GM21526 (cell line): ENCODE results near the gene RAI1.
"Not testable (repeated sequence)": the region's sequence is repeated elsewhere in the genome, so short reads cannot be mapped to it uniquely, and the experiment has no call there.

Experiments
- ATAC-seq: cut with Tn5 transposase; IDR thresholded peaks from one replicate; pipeline ENCODE4 v1.9.1; 2021; ENCODE audit warnings: moderate library complexity; ENCODE audit not compliant: unreplicated experiment, low FRiP score

Gene RAI1, protein sequence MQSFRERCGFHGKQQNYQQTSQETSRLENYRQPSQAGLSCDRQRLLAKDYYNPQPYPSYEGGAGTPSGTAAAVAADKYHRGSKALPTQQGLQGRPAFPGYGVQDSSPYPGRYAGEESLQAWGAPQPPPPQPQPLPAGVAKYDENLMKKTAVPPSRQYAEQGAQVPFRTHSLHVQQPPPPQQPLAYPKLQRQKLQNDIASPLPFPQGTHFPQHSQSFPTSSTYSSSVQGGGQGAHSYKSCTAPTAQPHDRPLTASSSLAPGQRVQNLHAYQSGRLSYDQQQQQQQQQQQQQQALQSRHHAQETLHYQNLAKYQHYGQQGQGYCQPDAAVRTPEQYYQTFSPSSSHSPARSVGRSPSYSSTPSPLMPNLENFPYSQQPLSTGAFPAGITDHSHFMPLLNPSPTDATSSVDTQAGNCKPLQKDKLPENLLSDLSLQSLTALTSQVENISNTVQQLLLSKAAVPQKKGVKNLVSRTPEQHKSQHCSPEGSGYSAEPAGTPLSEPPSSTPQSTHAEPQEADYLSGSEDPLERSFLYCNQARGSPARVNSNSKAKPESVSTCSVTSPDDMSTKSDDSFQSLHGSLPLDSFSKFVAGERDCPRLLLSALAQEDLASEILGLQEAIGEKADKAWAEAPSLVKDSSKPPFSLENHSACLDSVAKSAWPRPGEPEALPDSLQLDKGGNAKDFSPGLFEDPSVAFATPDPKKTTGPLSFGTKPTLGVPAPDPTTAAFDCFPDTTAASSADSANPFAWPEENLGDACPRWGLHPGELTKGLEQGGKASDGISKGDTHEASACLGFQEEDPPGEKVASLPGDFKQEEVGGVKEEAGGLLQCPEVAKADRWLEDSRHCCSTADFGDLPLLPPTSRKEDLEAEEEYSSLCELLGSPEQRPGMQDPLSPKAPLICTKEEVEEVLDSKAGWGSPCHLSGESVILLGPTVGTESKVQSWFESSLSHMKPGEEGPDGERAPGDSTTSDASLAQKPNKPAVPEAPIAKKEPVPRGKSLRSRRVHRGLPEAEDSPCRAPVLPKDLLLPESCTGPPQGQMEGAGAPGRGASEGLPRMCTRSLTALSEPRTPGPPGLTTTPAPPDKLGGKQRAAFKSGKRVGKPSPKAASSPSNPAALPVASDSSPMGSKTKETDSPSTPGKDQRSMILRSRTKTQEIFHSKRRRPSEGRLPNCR (N-terminal part only)

DNA sequence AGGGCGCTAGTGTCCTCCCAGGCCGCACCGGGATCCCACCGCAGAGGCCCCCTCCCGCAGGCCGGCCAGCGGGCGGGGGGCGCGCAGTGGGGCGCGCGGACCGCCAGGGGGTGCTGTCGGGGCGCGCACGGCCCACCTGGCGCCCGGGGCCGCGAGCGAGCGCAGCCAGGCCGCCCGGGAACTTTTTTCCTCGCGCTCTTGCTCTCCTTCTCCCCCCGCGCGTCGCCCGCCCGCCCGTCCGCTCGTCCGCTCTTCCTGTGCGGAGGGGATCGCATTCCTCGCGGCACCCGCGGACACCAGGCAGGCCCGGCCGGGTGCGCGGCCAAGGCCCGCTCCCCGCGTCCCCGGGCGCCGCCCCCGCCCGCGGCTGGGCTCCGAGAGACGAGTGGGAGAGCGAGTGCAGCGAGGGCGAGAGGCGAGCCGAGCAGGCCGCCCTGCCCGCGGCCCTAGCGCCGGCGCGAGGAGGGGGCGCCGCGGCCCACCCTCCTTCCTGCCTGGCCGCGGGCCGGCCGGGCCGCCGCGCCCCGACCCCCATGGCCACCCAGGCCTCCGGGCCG is at the start of gene RAI1:
RAI1 (plus strand) TSS at position 272 of the 557 bp plus-strand sequence. CDS start 111,491 bp downstream, outside the sequence.
- peak; percentile 47 for ATAC-seq

DNA sequence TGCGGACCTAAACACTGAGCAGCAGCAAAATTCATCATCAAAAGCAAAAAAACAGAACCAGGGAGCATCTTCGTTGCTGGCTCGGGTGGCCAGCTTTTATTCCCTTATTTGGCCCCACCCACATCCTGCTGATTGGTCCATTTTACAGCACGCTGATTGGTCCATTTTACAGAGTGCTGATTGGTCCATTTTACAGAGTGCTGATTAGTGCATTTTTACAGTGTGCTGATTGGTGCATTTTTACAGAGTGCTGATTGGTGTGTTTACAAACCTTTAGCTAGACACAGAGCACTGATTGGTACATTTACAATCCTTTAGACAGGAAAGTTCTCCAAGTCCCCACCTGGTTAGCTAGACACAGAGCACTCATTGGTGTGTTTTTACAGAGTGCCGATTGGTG is 48.6 kb upstream of the RAI1 start:
- ATAC-seq = not testable (repeated sequence)

DNA sequence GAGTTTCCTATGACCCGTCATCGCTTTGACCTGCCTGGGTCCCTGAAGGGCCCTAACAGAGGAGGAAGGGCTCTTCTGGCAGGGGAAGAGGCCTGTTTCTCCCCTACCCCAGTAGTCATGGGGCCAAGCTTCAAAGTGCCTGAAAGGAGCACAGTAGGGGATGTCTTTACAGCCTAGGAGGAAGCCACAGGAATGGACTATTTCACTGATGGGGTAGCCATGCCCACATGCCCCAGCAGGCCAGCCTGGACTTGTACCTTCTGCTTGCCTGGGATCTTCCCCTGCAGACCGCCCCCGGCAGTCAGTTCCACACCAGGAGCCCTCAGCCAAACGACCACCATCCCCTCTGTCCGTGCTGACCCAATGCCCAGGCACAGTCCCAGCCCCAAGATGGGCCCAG is 47.9 kb upstream of the RAI1 start:
- ATAC-seq = no peak

DNA sequence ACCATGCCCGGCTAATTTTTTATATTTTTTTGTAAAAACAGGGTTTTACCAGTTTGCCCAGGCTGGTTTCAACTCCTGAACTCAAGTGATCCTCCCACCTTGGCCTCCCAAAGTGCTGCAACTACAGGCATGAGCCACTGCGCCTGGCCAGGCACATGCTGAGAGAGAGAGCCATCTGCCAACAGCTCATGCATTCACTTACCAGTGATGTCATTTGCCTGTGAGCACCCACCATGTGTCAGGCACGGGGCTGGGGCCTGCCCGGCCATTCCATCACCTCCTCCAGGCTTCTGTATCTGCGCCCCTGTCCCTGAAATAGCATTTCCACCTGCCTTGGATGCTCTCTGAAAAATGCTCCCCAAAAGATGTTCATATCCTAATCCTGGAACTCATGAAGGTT is 46.1 kb upstream of the RAI1 start:
- no peak for ATAC-seq

DNA sequence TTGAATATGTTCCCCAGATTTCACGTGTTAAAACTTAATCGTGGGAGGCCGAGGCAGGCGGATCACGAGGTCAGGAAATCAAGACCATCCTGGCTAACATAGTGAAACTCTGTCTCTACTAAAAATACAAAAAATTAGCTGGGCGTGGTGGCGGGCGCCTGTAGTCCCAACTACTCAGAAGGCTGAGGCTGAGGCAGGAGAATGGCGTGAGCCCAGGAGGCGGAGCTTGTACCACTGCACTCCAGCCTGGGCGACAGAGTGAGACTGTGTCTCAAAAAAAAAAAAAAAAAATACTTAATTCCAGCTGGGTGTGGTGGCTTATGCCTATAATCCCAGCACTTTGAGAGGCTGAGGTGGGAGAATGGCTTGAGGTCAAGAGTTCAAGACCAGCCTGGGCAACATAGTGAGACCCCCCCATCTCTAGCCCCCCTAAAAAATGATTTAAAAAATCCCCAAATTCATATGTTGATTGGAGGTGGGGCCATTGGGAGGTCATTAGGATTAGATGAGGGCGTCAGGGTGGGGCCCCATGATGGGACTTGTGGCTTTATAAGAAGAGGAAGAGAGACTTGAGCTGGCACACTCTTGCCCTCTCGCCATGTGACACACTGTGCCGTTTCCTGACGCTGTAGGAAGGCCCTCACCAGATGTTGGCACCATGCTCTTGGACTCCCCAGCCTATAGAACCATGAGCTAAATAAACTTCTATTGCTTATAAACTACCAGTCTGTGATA is 45.6 kb upstream of the RAI1 start:
- ATAC-seq = not testable (repeated sequence)

DNA sequence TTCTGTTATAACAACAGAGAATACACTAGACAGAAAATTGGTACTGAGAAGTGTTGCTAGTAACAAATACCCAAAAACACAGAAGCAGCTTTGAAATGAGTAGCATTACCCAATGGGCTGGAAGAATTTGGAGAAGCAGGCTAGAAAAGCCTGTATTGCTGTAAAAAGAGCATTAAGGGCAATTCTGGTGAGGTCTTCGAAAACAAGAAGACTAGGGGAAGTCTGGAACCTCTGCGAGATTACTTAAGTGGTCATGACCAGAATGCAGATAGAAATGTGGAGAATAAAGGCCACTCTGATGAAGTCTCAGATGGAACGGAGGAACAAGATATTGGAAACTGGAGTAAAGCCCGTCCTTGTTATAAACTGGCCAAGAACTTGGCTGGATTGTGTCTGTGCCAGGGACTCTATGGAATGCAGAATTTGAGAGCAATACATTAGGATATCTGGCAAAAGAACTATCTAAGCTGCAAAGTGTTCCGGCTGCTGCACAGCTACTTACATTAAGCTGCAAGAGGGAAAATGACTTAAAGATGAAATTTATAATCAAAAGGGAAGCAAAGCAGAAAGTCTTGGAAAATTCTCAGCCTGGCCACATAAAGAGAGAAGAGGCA is 44.9 kb upstream of the RAI1 start:
- no peak for ATAC-seq

DNA sequence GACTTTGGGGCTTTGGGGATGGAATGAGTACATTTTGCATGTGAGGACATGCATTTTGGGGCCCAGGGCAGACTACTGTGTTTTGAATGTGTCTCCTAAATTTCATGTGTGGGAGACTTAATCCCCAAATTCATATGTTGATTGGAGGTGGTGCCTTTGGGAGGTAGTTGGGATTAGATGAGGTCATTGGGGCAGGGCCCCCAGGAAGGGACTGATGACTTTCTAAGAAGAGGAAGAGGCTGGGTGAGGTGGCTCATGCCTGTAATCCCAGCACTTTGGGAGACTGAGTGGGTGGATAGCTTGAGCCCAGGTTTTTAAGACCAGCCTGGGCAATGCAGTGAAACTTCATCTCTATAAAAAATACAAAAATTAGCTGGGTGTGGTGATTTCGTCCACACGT is 42.8 kb upstream of the RAI1 start:
- ATAC-seq = no peak

DNA sequence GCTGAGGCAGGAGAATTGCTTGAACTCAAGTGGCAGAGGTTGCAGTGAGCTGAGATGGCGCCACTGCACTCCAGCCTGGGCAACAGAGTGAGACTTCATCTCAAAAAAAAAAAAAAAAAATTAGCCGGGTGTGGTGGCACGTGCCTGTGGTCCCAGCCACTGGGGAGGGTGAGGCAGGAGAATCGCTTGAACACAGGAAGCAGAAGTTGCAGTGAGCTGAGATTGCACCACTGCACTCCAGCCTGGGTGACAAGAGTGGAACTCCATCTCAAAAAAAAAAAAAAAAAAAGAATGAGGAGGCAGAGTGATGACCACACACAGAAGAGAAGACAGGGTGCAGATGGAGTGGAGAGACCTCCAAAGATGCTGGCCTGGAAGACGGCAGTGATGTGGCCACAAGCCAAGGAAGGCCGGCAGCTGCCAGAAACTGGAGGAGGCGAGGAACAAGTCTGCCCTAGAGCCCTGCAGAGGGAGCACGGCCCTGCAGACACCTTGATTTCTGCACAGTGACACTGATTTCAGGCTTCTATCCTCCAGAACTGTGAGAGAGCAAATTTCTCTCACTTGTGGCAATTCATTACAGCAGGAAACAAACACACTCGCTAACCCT is 41.5 kb upstream of the RAI1 start:
- ATAC-seq = not testable (repeated sequence)

DNA sequence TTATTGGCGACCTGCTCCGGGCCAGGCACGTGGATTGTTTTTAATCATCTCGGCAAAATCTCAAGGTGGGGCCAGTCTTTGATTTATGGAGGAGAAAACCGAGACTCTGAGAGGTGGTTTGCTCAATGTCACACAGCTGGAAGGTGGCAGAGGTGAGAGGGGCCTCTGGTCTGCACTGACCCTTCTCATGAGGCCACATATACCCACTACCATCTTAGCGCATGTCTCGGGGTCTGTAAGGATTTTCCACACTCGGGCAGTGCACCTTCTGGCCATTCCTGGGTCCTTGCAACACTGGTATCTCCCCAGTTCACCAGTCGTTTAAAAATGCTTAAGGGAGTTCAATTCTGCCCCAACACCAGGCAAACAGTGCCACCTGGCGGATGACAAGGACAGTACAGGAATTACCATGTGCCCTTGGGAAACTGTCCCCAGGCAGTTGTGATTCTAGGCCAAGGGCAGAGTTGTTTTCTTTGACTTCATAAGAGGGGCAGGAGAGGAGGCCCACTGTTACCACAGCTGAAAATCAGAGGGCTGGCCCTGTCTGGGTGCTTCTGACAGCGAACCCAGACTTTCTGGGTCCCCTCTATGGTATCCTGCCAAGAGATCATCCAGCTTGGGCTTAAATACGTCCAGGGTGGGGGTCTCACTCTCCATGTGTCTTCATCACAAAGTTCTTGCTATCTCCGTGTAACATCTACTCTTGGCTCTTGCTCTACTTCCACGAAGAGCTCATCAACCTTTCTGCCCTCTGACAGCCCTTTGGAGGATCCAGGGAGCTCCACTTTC is 39.4 kb upstream of the RAI1 start:
- ATAC-seq = no peak

DNA sequence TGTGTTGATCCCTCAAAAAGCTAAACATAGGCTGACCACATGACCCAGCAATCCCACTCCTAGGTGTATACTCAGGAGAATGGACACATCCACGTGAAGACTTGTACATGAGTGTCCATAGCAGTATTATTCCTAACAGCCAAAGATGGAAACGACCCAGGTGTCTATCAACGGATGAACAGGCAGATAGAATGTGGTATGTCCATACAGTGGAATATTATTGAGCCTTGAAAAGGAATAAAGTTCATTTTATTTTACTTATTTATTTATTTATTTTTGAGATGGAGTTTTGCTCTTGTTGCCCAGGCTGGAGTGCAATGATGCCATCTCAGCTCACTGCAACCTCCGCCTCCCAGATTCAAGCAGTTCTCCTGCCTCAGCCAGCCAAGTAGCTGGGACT is 36.1 kb upstream of the RAI1 start:
- not testable (repeated sequence) for ATAC-seq

DNA sequence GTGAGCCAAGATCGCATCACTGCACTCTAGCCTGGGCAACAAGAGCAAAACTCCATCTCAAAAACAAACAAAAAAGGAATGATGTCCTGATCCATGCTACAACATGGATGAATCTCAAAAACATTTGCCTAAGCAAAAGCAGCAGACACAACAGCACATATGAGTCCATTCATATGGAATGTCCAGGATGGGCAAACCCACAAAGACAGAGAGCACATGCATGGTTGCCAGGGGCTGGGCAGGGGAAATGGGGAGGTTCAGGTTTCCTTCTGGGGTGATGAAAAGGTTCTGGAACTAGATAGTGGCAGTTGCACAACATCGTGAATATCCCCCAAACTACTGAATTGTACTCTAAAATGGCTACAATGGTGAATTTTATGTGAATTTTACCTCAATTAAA is 35.3 kb upstream of the RAI1 start:
- no peak for ATAC-seq

DNA sequence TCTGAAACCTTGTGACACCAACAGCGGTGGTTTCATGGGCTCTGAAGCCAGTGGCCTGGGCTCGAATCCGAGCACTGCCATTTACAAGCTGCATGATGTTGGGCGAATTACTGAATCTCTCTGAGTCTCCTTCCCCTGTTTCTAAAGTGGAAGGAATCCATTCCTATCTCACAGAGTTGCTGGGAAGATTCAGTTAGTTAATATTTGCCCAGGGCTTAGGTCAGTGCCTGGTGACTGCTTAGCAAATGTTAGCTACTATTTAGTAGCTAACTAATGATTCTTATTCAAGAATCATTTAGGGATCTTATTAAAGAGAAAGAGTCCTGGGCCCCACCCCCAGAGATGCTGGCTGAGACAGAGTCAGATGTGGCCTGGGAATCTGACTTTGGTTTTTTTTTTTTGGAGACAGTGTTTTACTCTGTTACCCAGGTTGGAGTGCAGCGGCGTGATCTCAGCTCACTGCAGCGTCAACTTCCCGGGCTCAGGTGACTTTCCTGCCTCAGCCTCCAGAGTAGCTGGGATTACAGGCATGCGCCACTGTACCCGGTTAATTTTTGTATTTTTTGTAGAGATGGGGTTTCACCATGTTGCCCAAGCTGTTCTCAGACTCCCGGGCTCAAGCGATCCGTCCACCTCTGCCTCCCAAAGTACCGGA is 33.6 kb upstream of the RAI1 start:
- ATAC-seq = no peak

DNA sequence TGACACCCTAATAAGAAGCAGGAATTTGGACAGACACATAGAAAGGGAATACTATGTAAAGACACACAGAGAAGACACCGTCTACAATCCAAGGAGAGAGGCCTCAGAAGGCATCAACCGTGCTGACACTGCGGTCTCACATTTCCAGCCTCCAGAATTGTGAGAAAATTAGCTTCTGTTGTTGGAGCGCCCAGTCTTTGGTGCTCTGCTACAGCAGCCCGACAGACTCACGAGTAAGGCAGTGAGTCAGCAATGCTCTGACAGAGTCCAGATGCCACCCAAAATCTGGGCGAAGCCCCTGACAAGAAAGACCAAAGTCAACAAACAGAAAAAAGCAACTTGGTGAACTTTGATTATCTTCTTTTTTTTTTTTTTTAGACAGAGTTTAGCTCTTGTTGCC is 32.5 kb upstream of the RAI1 start:
- no peak for ATAC-seq

DNA sequence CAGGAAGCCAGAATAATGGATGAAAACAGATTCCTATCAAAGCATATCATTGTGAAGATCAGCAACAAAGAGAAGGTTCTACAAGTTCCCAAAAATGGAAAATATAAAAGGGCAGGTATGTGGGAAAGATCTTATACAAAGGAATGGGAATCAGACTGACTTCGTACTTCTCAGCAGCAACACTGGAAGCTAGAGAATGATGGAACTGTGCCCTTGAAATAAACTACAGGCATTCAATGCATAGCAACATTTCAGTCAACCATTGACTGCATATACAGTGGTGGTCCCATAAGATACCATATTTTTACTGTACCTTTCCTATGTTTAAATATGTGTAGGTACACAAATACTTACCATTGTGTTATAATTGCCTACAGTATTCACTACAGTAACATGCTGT is 30.3 kb upstream of the RAI1 start:
- no peak for ATAC-seq

DNA sequence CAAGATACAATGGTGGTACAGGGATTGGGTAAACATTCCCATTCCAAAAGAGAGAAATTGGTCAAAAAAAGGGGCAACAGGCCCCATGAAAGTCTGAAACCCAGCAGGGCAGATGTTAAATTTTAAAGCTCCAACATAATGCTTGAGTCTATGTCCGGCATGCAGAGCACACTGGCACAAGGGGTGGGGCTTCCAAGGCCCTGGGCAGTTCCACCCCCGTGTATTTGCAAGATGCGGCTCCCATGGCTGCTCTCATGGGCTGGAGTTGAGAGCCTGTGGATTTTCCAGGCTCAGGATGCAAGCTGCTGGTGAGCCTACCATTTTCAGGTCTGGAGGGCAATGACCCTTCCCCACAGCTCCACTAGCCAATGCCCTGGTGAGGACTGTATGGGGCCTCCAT is 27.9 kb upstream of the RAI1 start:
- ATAC-seq = no peak

DNA sequence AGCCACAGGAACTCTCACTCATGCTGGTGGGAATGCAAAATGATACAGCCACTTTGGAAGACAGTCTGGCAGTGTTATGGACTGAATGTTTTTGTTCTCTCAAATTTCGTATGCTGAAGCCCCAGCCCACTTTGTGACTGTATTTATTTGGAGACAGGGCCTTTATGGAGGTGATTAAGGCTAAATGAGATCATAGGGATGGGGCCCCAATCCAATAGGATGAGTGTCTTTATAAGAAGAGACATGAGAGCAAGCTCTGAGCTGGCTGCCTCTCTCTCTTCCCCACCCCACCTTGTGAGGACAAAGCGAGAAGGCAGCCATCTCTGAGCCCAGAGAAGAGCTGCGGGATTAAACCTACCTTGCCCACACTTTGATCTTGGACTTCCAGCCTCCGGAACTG is 21.9 kb upstream of the RAI1 start:
- no peak for ATAC-seq

DNA sequence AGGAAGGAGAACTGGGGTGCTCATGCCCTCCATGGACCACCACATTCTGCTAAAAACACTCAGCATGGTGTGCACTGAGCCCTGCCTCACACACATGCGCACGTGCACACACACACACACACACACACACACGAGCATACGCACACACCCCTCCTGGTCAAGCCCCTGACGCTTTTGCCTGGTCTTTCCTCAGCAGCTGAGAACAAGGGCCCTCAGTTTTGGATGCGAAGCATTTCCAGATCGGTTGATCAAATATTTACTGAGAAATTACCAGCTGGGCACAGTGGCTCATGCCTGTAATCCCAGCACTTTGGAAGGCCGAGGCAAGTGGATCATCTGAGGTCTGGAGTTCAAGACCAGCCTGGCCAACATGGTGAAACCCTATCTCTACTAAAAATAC is 20.1 kb upstream of the RAI1 start:
- no peak for ATAC-seq

DNA sequence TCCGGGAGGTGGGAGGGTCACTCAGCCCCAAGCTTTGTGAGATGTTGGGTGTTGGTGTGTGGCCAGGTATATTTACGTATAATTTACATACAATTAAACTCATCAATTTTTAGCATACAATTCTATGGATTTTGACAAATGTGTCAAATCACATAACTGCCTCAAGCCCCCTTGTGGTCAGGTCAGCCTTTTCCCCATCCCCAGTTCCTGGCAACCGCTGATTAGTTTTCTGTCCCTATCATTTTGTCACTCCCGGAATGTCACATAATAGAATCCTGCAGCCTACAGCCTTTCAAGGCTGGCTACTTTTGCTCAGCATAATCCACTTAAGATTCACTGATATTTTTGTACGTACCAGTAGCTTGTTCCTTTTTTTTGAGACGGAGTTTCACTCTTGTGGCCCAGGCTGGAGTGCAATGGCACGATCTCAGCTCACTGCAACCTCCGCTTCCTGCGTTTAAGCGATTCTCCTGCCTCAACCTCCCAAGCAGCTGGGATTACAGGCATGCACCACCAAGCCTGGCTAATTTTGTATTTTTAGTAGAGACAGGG is 19.3 kb upstream of the RAI1 start:
- ATAC-seq = no peak
